GM23338 (cell line): ENCODE measurements around the gene SRSF3. TPM values are rescaled to one million over a fixed set of nuclear protein-coding genes. Genes with fewer than 3 reads are reported as not detected.

Source experiments
- ATAC-seq: fragments of 200-7000 bp; cut with Tn5 transposase; 3 replicates; pipeline ENCODE4 v1.9.1; 2020
- DNase-seq: peaks from one replicate; pipeline ENCODE4 v3.0.0-alpha.2; 2015; ENCODE audit warnings: low spot score
- H2AFZ ChIP-seq: fragments of 200-600 bp; sonication (generic); 2 replicates; pipeline ENCODE4 v1.8.0; 2016; ENCODE audit warnings: antibody characterized with exemption, mild to moderate bottlenecking, moderate library complexity
- H3F3A ChIP-seq: fragments of 200-600 bp; sonication (generic); replicated peaks from 2 replicates; pipeline ENCODE4 v1.8.0; 2017; ENCODE audit warnings: antibody characterized with exemption, mixed run types, low read depth
- H3K27ac ChIP-seq: fragments of 200-600 bp; sonication (generic); 2 replicates; pipeline ENCODE4 v1.6.1; 2016; ENCODE audit warnings: low read depth
- H3K27me3 ChIP-seq: fragments of 200-600 bp; sonication (generic); 2 replicates; pipeline ENCODE4 v1.8.0; 2016; ENCODE audit warnings: mild to moderate bottlenecking, mixed run types, moderate library complexity; ENCODE audit not compliant: insufficient read depth
- H3K36me3 ChIP-seq: fragments of 200-600 bp; sonication (generic); 2 replicates; pipeline ENCODE4 v1.8.0; 2016; ENCODE audit warnings: mild to moderate bottlenecking; ENCODE audit not compliant: insufficient read depth
- H3K4me1 ChIP-seq: fragments of 200-600 bp; sonication (generic); 2 replicates; pipeline ENCODE4 v1.8.0; 2016; ENCODE audit warnings: mild to moderate bottlenecking, moderate library complexity; ENCODE audit not compliant: insufficient read depth
- H3K4me2 ChIP-seq: fragments of 200-600 bp; sonication (generic); 2 replicates; pipeline ENCODE4 v1.7.1; 2017; ENCODE audit warnings: mixed run types
- H3K4me3 ChIP-seq: fragments of 200-600 bp; sonication (generic); 2 replicates; pipeline ENCODE4 v1.6.1; 2016; ENCODE audit warnings: mixed run types
- H3K79me2 ChIP-seq: fragments of 200-600 bp; sonication (generic); replicated peaks from 2 replicates; pipeline ENCODE4 v1.8.0; 2017; ENCODE audit warnings: mild to moderate bottlenecking; ENCODE audit not compliant: insufficient read depth
- H3K9me2 ChIP-seq: fragments of 200-600 bp; sonication (generic); 2 replicates; pipeline ENCODE4 v1.8.0; 2017; ENCODE audit not compliant: insufficient read depth
- H4K20me1 ChIP-seq: fragments of 200-600 bp; sonication (generic); replicated peaks from 2 replicates; pipeline ENCODE4 v1.8.0; 2017; ENCODE audit warnings: mild to moderate bottlenecking; ENCODE audit not compliant: insufficient read depth
- H3K27ac Mint-ChIP-seq: 2 replicates; pipeline ENCODE4 v1.8.0; 2020; ENCODE audit warnings: inconsistent platforms, mild to moderate bottlenecking, moderate library complexity, mixed read lengths
- H3K27me3 Mint-ChIP-seq: 3 replicates; pipeline ENCODE4 v1.8.0; 2022; ENCODE audit warnings: low read depth, mild to moderate bottlenecking, moderate library complexity, mixed read lengths, inconsistent platforms; ENCODE audit not compliant: insufficient read depth, poor library complexity
- H3K36me3 Mint-ChIP-seq: 3 replicates; pipeline ENCODE4 v1.8.0; 2021; ENCODE audit warnings: low read depth, mild to moderate bottlenecking, inconsistent platforms, moderate library complexity, mixed read lengths
- H3K4me1 Mint-ChIP-seq: 3 replicates; pipeline ENCODE4 v1.8.0; 2020; ENCODE audit warnings: mild to moderate bottlenecking, inconsistent platforms, mixed read lengths
- H3K4me3 Mint-ChIP-seq: 3 replicates; pipeline ENCODE4 v1.8.0; 2021; ENCODE audit warnings: moderate library complexity, mild to moderate bottlenecking, inconsistent platforms, mixed read lengths
- H3K9me3 Mint-ChIP-seq: 3 replicates; pipeline ENCODE4 v1.8.0; 2020; ENCODE audit warnings: moderate library complexity, mild to moderate bottlenecking, inconsistent platforms, mixed read lengths
- CTCF ChIP-seq, 2 experiments: fragments of 200-600 bp in 1 of 2; sonication (generic) in 1 of 2; conservative IDR thresholded peaks; 2 replicates each; pipeline versions ENCODE4 v1.5.1 to v1.6.1; 2016 to 2017; ENCODE audit warnings: antibody characterized with exemption in 2 of 2, low read depth in 2 of 2, mild to moderate bottlenecking in 2 of 2, moderate library complexity in 1 of 2
- ETS1 ChIP-seq: IDR thresholded peaks from 2 replicates; pipeline ENCODE4 v1.6.1; 2016; ENCODE audit warnings: antibody characterized with exemption
- EZH2 ChIP-seq: fragments of 200-600 bp; sonication (generic); IDR thresholded peaks from one replicate; pipeline ENCODE4 v1.8.0; 2017; ENCODE audit warnings: antibody characterized with exemption, mild to moderate bottlenecking, low read depth; ENCODE audit not compliant: unreplicated experiment
- EZH2phosphoT487 ChIP-seq: fragments of 200-600 bp; sonication (generic); IDR thresholded peaks from one replicate; pipeline ENCODE4 v1.8.1; 2018; ENCODE audit warnings: antibody characterized with exemption; ENCODE audit not compliant: unreplicated experiment
- JUNB ChIP-seq: IDR thresholded peaks from one replicate; pipeline ENCODE4 v1.6.1; 2016; ENCODE audit warnings: antibody characterized with exemption; ENCODE audit not compliant: unreplicated experiment
- NANOG ChIP-seq: IDR thresholded peaks from 2 replicates; pipeline ENCODE4 v1.6.1; 2016; ENCODE audit warnings: antibody characterized with exemption, borderline replicate concordance
- POLR2AphosphoS5 ChIP-seq: IDR thresholded peaks from 2 replicates; pipeline ENCODE4 v1.6.1; 2016; ENCODE audit warnings: antibody characterized with exemption, low read depth
- REST ChIP-seq: IDR thresholded peaks from one replicate; pipeline ENCODE4 v1.6.1; 2018; ENCODE audit warnings: antibody characterized with exemption; ENCODE audit not compliant: unreplicated experiment
- ZNF331 ChIP-seq: fragments of 250-450 bp; sonication (Bioruptor Pico); IDR thresholded peaks from 2 replicates; pipeline ENCODE4 v1.5.0; 2020; ENCODE audit warnings: low read depth, mild to moderate bottlenecking, moderate library complexity
- ZNF462 ChIP-seq: fragments of 250-450 bp; sonication (Bioruptor Pico); IDR thresholded peaks from 2 replicates; pipeline ENCODE4 v1.5.0; 2020; ENCODE audit warnings: mild to moderate bottlenecking, moderate library complexity
- polyA plus RNA-seq: library from polyadenylated mRNA; unstranded; fragments of >200 nt; fragmentation: Nextera tagmentation; extraction: Ambion mirVana; gene quantifications from 2 replicates; pipeline ENCODE4 v1.2.1, GENCODE V29; 2016
- total RNA-seq: library from RNA; depleted of rRNA; stranded (reverse); fragments of >200 nt; shearing (Covaris generic); gene quantifications from 2 replicates; pipeline ENCODE4 v1.2.3, GENCODE V29; 2014

SRSF3 gene
- total and polyA plus RNA-seq, 2 experiments from 2014 or later = 436 to 655 TPM

- TF ChIP-seq EZH2phosphoT487 (no peak), EZH2 (no peak), REST (no peak), ZNF331 (no peak), ETS1 (no peak), ZNF462 (CRISPR knock-in tag) (no peak), JUNB (no peak), CTCF (conservative IDR thresholded peaks at IDR 0.05; ENCODE audit: low read depth in 2 of 2) (no peak), POLR2AphosphoS5 (no peak), NANOG (no peak)
- Histone ChIP-seq H3K36me3 (0 out of 2 replicates have a peak, but pooled peaks cover 5% of the 10 kb centered on the region), H3K4me2 (no peak overlapping the region), H3K9me2 (no peaks in the 10 kb centered on the region), H3K79me2 (no peaks in the 10 kb centered on the region), H3K27ac (no peak overlapping the region), H3F3A (peaks cover 9% of the 10 kb centered on the region; the same call in 1 of the 2 replicates), H3K4me1 (no peaks in the 10 kb centered on the region), H2AFZ (no peak overlapping the region), H3K4me3 (no peak overlapping the region), H3K27me3 (no peaks in the 10 kb centered on the region), H4K20me1 (peaks cover 6% of the 10 kb centered on the region; the same call in 1 of the 2 replicates)
- H3K36me3 Mint-ChIP-seq = peaks cover 15% of the 10 kb centered on the region; the same call in 2 of the 3 replicates
- H3K4me1 Mint-ChIP-seq = peaks cover 2% of the 10 kb centered on the region; the same call in 1 of the 3 replicates
- no peak overlapping the region for H3K27ac Mint-ChIP-seq
- ATAC-seq = no peak
- no peak for DNase-seq
- H3K27me3 Mint-ChIP-seq = peaks cover 4% of the 10 kb centered on the region
- no peaks in the 10 kb centered on the region; the same call in 2 of the 3 replicates for H3K9me3 Mint-ChIP-seq
- H3K4me3 Mint-ChIP-seq = no peak overlapping the region
Measured at GRCh38 chr6:36616893-36617521, 22.8 kb downstream of the SRSF3 start.
